CD4-positive, alpha-beta T cell treated with Interleukin-6 at 100 ng/mL for 8 hours (primary cell): ENCODE results near the gene PLEKHA1.

Experiments used
- DNase-seq: peaks from one replicate; pipeline ENCODE4 v3.0.0-alpha.2; 2020; ENCODE audit warnings: mixed read lengths, low spot score

Gene PLEKHA1

GRCh38 chr10:122480146-122480833, 105.8 kb downstream of the PLEKHA1 start:
- DNase-seq, result no peak

DNA sequence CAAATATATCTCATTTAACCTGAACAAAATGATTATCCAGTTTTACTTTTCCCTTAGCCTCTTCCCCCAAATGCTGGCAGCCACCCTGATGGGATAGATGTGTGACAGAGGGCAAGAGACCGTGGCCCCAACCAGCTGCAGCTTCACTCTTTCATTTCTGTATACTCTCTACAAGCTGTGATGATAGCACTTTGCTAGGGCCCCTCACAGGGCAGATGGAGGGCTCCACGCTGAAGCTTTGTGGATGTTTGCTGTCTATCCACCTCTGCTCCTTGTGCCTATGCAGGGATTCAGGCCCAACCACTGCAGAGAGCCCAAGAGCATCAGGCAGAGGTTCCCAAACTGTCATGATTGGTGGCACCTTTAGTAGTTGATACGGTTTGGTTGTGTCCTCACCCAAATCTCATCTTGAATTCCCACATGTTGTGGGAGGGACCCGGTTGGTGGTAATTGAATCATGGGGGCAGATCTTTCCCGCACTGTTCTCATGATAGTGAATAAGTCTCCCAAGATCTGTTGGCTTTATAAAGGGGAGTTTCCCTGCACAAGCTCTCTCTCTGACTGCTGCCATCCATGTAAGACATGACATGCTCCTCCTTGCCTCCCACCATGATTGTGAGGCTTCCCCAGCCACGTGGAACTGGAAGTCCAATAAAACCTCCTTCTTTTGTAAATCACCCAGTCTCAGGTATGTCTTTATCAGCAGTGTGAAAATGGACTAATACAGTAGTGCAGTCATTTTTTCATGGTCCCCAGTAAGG, 107.0 kb downstream of the PLEKHA1 start:
- no peak for DNase-seq
